IMR-90 (cell line): ENCODE measurements around the gene SLC13A5.

Experiments
- CHD1 ChIP-seq: IDR thresholded peaks from 2 replicates; pipeline ENCODE4 v1.6.1; 2012; ENCODE audit warnings: low read depth, low read length, improper control_type of control experiment
- RAD21 ChIP-seq: IDR thresholded peaks from 2 replicates; pipeline ENCODE4 v1.6.1; 2012; ENCODE audit warnings: low read length, improper control_type of control experiment
- TF ChIP-seq, protein P1 (sequence below): conservative IDR thresholded peaks from 2 replicates; pipeline ENCODE4 v1.5.1; 2012; ENCODE audit warnings: mild to moderate bottlenecking, low read depth, low read length, improper control_type of control experiment

DNA sequence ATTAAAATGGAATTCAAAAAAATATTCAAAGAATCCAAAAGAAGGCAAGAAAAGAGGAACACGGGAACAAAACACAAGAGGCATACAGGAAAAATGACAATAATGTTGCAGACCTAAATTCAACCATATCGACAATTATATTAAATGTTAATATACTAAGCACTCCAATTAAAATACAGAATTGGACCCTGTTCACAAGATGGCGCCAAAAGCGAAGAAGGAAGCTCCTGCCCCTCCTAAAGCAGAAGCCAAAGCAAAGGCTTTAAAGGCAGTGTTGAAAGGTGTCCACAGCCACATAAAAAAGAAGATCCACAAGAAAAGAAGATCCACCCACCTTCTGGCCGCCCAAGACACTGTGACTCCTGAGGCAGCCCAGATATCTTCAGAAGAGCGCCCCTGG is 36.4 kb upstream of the SLC13A5 start:
- TF ChIP-seq, protein P1, sequence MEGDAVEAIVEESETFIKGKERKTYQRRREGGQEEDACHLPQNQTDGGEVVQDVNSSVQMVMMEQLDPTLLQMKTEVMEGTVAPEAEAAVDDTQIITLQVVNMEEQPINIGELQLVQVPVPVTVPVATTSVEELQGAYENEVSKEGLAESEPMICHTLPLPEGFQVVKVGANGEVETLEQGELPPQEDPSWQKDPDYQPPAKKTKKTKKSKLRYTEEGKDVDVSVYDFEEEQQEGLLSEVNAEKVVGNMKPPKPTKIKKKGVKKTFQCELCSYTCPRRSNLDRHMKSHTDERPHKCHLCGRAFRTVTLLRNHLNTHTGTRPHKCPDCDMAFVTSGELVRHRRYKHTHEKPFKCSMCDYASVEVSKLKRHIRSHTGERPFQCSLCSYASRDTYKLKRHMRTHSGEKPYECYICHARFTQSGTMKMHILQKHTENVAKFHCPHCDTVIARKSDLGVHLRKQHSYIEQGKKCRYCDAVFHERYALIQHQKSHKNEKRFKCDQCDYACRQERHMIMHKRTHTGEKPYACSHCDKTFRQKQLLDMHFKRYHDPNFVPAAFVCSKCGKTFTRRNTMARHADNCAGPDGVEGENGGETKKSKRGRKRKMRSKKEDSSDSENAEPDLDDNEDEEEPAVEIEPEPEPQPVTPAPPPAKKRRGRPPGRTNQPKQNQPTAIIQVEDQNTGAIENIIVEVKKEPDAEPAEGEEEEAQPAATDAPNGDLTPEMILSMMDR = peak; percentile 28
- peak; percentile 26; the same call in 1 of the 2 replicates for TF ChIP-seq RAD21
- no peak for TF ChIP-seq CHD1
